AG10803 (cell line): ENCODE data around the gene TINAGL1.

Source experiments
- DNase-seq: peaks from one replicate; pipeline ENCODE4 v3.0.0; 2010; ENCODE audit warnings: low read depth
- H3K4me3 ChIP-seq: 2 replicates; pipeline ENCODE4 v1.5.1; 2011; ENCODE audit warnings: mild to moderate bottlenecking, low read length, control low read depth
- CTCF ChIP-seq: conservative IDR thresholded peaks from 2 replicates; pipeline ENCODE4 v1.5.1; 2011; ENCODE audit warnings: mild to moderate bottlenecking, low read length, control low read depth, inconsistent platforms

TINAGL1 gene

GRCh38 chr1:31621498-31621820, 45.1 kb downstream of the TINAGL1 start:
- TF ChIP-seq CTCF: no peak
- H3K4me3 ChIP-seq: no peak overlapping the region
- DNase-seq: no peak

GRCh38 chr1:31621847-31622730, 45.8 kb downstream of the TINAGL1 start:
- TF ChIP-seq CTCF: no peak
- H3K4me3 ChIP-seq: no peak overlapping the region
- DNase-seq: no peak

- no peak for DNase-seq
- H3K4me3 ChIP-seq: no peak overlapping the region
- TF ChIP-seq CTCF: no peak
Observed at GRCh38 chr1:31623365-31623764, 47.0 kb downstream of the TINAGL1 start.

- no peak overlapping the region for H3K4me3 ChIP-seq
- no peak for TF ChIP-seq CTCF
- no peak for DNase-seq
Observed at GRCh38 chr1:31624309-31624708, 48.0 kb downstream of the TINAGL1 start.

GRCh38 chr1:31624731-31625514, 48.6 kb downstream of the TINAGL1 start:
- no peak for TF ChIP-seq CTCF
- H3K4me3 ChIP-seq: no peak overlapping the region

GRCh38 chr1:31625561-31626222, 49.4 kb downstream of the TINAGL1 start:
- DNase-seq: peak; percentile 54
- H3K4me3 ChIP-seq: no peak overlapping the region
- TF ChIP-seq CTCF: no peak

More at GRCh38 chr1:31624731-31625514, 48.6 kb downstream of the TINAGL1 start:
- DNase-seq: no peak
